Measurements from ENCODE around the gene FAM83G.

- TF ChIP-seq, protein P1, sequence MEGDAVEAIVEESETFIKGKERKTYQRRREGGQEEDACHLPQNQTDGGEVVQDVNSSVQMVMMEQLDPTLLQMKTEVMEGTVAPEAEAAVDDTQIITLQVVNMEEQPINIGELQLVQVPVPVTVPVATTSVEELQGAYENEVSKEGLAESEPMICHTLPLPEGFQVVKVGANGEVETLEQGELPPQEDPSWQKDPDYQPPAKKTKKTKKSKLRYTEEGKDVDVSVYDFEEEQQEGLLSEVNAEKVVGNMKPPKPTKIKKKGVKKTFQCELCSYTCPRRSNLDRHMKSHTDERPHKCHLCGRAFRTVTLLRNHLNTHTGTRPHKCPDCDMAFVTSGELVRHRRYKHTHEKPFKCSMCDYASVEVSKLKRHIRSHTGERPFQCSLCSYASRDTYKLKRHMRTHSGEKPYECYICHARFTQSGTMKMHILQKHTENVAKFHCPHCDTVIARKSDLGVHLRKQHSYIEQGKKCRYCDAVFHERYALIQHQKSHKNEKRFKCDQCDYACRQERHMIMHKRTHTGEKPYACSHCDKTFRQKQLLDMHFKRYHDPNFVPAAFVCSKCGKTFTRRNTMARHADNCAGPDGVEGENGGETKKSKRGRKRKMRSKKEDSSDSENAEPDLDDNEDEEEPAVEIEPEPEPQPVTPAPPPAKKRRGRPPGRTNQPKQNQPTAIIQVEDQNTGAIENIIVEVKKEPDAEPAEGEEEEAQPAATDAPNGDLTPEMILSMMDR (IDR thresholded peaks at IDR 0.05) = no peak
- TF ChIP-seq POLR2A (IDR thresholded peaks at IDR 0.05) = no peak
Measured at GRCh38 chr17:18977646-18978045, 26.9 kb downstream of the FAM83G start.
